Sigmoid colon (tissue), 4 donors: ENCODE data around the gene MIF4GD.

Experiments used
- POLR2AphosphoS5 ChIP-seq, 4 donors: sonication (generic); formaldehyde crosslinking; IDR thresholded peaks; one replicate each; pipeline ENCODE4 v1.6.1; 2017; ENCODE audit warnings: antibody characterized with exemption in 4 of 4
- TF ChIP-seq, protein P1 (sequence below), 4 experiments: fragments of 450-650 bp in 3 of 4; fragments of 200-600 bp in 1 of 4; IDR thresholded peaks; one replicate each; pipeline ENCODE4 v1.5.1; 2016 to 2019; ENCODE audit warnings: antibody characterized with exemption in 4 of 4, mild to moderate bottlenecking in 3 of 4, moderate library complexity in 2 of 4

DNA sequence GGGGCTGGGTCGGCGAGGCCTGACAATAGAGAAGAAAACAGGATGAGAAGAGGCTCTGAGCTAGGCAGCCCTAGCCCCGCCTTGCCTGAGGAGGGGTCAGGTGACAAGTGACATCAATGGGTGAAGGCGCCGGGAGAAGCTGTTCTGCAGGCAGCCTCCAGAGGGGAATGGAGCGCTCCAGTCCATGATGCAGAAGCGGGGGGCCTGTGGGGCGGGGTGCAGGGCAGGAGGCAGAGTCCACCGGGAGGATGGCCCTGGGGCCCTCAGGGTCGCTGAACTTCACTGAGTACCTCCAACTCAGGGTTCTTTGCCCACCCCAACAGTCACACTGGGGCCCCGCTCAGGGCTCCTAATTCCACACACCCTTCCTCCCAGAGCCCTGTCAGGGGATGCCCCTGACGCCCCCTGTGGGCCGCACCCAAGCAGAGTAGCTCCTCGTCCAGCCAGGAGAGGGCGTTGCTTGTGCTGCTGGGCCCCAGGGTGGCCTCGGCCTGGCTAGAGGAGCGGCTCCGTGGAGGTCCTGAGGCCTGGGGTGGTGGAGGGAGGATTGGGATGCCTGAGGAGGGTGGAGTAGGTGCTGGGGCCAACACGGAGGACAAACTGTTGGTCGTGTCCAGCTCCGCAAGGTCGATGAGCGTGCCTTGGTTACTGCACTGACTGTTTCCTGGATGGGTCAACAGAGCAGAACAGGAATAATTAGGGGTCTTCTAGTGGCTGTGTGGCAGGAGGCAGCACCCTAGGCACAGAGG is 30.5 kb downstream of the MIF4GD start:
- TF ChIP-seq, protein P1, sequence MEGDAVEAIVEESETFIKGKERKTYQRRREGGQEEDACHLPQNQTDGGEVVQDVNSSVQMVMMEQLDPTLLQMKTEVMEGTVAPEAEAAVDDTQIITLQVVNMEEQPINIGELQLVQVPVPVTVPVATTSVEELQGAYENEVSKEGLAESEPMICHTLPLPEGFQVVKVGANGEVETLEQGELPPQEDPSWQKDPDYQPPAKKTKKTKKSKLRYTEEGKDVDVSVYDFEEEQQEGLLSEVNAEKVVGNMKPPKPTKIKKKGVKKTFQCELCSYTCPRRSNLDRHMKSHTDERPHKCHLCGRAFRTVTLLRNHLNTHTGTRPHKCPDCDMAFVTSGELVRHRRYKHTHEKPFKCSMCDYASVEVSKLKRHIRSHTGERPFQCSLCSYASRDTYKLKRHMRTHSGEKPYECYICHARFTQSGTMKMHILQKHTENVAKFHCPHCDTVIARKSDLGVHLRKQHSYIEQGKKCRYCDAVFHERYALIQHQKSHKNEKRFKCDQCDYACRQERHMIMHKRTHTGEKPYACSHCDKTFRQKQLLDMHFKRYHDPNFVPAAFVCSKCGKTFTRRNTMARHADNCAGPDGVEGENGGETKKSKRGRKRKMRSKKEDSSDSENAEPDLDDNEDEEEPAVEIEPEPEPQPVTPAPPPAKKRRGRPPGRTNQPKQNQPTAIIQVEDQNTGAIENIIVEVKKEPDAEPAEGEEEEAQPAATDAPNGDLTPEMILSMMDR (IDR thresholded peaks at IDR 0.05) = peak in 1 of 4 experiments; percentile 33
- no peak for TF ChIP-seq POLR2AphosphoS5 (IDR thresholded peaks at IDR 0.05)
